HG02981 (cell line): ENCODE measurements around the gene HBG2.
"Not testable (repeated sequence)": the region's sequence is repeated elsewhere in the genome, so short reads cannot be mapped to it uniquely, and the experiment has no call there.

Experiments
- ATAC-seq: cut with Tn5 transposase; IDR thresholded peaks from one replicate; pipeline ENCODE4 v1.9.1; 2021; ENCODE audit warnings: mild to moderate bottlenecking, moderate library complexity; ENCODE audit not compliant: unreplicated experiment

HBG2 gene

DNA sequence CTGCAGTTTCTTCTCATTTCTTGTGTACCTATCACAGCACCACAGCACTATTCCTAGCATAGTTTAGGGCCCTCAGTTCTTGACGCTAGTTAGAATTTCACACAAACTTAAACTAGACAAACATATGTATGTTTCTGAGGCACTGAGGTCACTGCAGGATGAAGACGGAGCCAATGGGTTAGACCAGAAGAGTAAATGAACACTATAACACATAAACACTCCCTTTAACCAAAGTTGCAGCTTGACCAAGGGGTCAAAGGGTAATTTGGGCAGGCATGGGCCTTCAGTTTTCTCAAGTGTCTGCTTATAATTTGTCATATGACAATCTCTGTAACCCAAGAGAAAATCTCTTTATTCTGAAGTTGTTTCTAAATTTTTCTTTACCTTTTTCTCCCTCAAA, 28.0 kb upstream of the HBG2 start:
- ATAC-seq, result no peak

DNA sequence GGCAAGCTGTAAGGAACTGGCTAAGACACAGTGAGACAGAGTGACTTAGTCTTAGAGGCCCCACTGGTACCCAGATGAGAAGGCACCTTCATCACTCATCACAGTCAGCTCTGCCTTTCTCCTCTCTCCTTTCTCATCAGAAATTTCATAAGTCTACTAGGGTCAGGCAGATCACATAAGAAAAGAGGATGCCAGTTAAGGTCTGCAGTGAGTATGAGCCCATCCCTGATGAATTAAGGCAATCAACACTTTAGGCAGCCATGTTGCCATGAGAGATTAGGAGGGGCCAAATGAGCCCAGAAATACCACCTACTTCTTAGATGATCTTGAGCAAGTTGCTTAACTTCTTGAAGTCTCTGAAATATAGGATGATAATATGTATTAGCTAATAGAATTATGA, 27.0 kb upstream of the HBG2 start:
- ATAC-seq, result no peak

DNA sequence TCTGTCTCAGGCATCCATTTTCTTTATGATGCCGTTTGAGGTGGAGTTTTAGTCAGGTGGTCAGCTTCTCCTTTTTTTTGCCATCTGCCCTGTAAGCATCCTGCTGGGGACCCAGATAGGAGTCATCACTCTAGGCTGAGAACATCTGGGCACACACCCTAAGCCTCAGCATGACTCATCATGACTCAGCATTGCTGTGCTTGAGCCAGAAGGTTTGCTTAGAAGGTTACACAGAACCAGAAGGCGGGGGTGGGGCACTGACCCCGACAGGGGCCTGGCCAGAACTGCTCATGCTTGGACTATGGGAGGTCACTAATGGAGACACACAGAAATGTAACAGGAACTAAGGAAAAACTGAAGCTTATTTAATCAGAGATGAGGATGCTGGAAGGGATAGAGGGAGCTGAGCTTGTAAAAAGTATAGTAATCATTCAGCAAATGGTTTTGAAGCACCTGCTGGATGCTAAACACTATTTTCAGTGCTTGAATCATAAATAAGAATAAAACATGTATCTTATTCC, 26.1 kb upstream of the HBG2 start:
- ATAC-seq, result peak; percentile 95

DNA sequence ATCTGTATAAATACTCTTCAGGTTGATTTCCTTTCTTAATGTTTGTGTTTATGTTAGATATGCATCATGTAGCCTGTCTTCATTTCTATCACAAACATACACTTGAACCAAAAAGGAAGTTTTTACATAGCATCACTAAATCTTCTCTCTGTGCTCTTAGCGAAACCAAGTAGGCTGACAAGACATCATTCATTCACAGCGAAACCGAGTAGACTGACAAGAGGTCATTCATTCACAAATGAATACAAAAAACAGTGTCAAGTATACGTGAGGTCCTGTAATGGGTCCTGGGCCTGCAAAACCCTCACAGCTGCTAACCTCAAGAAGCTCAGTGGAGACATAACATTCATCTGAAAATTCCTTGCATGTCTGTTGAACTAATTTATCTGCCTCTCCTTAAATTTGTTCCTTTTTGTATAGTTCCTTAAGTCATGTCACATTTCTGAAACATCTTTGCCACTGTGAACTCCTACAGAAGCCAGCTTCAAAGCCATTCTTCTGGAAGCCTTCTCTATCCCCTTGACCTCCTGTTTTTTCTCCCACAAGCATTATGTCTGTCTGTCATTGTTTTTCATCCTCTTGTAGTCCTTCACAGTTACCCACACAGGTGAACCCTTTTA, 25.0 kb upstream of the HBG2 start:
- no peak for ATAC-seq

DNA sequence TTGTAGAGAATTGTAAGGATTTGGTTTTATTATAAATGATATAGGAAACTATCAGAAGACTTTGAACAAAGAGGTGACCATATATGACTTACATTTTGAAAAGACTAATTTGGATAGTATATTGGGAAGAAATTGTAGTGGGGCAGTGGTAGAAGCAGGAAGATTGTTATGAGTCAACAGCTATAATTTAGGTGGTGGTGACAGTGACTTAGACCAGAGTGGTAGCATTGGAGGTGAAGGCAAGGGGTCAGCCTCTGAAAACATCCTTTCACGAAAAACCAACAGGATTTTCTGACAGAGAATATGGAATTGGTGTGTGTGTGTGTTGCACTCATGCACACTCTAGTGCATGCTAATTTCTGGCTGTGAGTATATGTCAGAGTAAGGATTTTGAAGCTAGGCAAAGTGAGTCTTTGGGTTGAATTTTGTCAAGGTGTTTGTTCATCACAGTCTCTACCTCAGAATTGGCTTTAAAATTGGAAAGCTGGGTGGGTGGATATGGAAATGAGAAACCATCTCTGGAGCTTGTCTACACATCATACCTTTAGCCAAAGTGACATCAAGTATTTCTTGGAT, 23.3 kb upstream of the HBG2 start:
- peak; percentile 44 for ATAC-seq

DNA sequence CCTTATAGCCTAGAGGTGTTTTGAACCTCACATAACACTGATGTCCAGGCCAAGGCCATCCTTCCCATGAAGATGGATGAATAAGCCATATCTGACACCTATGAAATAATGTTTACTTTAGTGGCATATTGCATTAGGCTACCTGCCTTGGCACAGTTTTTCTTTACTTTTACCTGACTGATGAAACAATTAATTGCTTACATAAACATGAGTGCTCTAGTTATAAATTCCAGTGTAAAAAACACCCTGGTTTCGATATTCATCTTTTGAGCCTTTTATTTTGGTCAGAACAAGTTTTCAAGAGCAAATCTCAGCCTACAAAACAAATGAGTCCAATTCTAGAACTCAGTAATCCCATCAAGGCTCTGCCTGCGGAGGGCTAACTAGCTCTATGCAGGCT, 22.1 kb upstream of the HBG2 start:
- no peak for ATAC-seq

DNA sequence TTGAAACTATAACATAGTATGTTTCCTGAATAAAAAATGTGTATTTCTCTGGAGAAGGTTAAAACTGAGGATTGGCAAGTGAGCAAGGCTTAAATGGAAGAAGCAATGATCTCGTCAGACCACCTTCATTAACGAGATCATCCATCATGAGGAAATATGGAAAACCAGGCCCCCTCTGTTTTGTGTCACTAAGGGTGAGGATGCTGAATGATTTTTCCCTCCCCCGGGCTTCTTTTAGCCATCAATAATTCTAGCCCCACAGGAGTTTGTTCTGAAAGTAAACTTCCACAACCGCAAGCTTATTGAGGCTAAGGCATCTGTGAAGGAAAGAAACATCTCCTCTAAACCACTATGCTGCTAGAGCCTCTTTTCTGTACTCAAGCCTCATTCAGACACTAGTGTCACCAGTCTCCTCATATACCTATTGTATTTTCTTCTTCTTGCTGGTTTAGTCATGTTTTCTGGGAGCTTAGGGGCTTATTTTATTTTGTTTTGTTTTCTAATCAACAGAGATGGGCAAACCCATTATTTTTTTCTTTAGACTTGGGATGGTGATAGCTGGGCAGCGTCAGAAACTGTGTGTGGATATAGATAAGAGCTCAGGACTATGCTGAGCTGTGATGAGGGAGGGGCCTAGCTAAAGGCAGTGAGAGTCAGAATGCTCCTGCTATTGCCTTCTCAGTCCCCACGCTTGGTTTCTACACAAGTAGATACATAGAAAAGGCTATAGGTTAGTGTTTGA, 21.0 kb upstream of the HBG2 start:
- ATAC-seq, result no peak

DNA sequence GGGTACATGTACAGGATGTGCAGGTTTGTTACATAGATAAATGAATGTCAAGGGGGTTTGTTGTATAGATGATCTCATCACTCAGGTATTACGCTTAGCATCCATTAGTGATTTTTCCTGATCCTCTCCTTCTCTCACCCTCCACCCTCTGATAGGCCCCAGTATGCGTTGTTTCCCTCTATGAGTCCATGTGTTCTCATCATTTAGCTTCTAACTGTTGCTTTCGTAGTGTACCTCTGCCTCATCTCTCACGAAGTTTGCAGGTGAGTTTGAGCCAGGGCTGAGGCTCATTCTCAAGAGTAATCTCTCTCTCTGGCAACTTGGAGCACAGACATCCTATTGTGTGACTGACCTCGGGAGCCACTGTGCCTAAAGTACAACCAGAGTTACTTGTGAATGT, 19.8 kb upstream of the HBG2 start:
- ATAC-seq, result no peak

DNA sequence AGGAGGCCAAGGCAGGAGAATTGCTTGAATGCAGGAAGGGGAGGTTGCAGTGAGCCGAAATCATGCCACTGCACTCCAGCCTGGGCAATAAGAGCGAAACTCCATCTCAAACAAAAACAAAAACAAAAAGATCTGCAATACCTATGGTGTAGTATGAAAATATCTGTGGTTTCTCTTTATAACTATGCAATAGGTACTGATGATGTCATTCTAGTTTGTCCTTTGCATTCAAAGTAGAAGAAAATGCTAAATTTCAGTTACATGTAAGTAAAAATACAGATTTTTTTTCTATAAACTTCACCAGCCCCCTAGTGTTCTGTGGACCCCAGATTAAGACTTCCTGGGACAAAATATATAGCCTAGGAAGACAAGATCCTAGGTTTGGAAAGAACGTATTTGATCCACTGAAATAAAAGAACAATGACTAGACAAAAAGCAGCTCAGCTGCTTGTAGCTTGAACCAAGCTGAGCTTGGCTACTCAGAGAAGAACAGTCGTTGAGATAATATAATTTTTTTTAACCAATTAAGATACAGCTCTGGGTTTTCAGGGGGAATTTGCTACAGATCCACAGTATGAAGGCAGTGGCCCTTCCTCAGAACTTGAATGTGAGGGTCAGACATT, 17.9 kb upstream of the HBG2 start:
- ATAC-seq, result no peak

DNA sequence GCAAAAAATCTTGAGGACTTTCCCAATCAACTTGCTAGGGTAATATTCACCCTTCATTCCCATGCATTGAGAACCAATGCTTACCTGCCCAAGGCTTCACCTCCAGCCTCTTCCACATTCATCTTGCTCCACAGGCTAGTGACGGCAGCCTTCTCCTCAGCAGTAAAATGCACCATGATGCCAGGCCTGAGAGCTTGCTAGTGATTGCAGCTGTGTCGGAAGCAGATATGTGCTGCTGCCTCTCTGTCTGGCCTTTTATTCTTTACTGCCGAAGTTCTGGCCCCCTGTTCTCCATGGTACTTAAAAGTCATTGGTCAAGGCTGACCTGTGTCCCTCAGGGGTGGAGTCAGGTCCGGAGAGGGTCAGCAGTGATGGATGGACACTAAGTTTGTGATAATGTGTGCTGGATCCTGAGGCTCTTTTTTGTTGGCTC, 15.2 kb upstream of the HBG2 start, which contains the start of gene HBE1:
Gene HBE1 (minus strand): TSS at position 231 of the 433 bp plus-strand sequence. CDS start 55 bp downstream, at position 176.
- ATAC-seq, result no peak

DNA sequence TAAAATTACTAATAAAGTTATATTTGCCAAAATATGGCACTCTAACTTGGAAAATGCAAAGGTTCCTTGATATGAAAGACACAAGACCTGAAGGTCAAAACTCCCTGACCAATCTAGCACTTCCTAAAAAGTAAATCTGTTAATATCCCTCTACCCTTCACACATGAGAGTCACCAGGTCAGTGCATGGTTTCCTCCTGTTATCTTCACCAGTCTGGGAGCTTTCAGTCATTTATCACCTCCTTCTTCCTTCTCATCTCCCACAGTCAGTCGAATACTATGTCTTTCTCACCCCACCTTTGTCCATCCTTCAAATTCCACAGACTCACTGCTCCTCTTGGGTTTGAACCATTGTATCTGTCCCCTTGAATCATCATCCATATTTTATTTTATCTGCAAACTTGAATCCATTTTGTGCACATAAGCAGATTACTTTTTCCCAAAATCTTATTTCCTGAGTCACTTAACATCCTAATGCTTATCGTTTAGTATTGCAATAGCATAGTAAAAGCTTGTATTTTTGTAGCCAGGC, 12.5 kb upstream of the HBG2 start:
- no peak for ATAC-seq

DNA sequence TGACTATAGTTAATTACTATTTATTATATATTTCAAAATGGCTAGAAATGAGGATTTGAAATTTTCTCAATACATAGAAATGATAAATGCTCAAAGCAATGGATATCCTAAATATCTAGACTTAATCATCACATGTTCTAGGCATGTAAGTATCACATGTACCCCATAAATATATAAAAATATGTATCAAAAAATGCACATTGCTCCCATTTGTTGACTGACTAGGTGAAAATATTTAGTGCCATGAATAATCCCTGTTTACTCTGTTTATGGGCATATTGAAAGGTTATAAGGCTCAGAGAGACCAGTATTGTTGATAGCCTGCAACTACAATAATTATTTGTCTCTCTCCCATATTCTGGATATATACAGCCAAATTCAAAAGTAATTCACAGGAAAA, 12.0 kb upstream of the HBG2 start:
- no peak for ATAC-seq

DNA sequence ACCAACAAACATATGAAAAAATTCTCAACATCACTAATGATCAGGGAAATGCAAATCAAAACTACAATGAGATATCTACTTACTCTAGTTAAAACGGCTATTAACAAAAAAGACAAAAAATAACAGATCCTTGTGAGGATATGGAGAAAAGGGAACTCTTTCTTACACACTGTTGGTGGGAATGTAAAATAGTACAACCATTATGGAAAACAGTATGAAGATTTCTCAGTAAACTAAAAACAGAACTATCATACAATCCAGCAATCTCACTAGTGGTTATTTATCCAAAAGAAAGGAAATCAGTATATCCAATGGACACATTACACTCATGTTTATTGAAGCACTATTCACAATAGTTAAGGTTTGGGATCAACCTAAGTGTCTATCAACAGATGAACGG, 11.3 kb upstream of the HBG2 start:
- no peak for ATAC-seq

DNA sequence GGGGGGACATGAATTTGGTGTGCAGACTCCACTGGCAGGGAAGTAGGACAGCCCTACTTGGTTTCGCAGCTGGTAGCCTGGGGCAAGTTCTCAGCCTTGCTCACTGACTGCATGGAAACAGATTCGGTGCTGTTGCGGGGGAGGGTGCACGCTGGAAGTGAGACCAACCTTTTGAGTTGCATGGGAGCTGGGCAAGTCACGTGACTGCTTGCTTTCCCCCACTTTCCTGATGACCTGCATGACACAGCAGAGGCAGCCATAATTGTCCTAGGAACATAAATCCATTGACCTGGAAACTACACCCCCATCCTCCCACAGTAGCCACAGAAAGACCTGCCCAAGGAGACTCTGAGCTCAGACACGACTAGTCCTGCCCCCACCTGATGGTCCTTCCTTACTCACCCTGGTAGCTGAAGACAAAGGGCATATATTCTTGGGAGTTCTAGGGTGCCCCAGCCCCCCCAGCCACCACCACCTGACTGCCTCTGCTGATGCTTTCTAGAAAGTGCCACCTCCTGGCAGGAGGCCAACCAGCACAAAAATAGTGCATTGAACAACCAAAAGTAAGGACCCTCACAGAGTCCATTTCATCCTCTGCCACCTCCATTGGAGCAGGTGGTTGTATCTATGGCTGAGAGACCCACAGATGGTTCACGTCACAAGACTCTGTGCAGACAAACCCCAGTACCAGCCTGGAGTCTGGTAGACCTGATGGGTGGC, 4.1 kb upstream of the HBG2 start:
- ATAC-seq, result no peak

DNA sequence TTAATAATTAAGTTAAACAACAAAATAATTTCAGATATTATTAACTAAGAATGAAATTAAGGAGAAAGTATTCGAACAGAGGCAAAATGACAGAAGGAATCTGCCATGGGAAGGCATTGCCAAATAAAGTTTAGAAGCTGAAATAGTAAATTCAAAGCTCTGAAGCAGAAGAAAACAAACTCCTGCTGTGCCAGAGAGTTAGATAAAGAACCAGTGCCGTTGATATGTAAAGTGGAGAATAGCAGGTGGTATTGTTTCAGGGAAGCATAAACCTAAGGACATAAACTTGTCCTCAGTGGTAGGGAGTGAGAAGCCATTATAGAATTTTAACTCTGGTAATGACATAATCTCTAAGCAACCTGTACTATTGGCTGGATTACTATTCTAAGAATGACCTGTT, 2.7 kb upstream of the HBG2 start:
- no peak for ATAC-seq

DNA sequence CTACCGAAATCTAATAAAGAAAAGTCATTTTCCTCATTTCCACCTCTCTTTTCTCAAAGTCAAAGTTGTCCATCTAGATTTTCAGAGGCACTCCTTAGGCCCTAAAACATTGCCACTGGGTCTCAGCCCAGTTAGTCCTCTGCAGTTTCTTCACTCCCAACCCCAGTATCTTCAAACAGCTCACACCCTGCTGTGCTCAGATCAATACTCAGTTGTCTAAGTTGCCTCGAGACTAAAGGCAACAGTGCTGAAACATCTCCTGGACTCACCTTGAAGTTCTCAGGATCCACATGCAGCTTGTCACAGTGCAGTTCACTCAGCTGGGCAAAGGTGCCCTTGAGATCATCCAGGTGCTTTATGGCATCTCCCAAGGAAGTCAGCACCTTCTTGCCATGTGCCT, 558 bp downstream of the HBG2 start:
- ATAC-seq, result not testable (repeated sequence)

DNA sequence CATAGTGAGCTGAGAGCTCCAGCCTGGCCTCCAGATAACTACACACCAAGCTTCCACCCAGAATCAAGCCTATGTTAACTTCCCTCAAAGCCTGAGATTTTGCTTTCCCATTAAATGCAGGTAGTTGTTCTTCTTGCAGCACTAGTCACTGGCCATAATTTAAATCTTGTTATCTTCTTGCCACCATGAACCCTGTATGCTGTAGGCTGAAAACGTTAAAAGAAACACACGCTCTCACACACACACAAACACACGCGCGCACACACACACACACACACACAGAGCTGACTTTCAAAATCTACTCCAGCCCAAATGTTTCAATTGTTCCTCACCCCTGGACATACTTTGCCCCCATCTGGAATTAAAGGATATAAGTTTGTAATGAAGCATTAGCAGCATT, 1.1 kb downstream of the HBG2 start:
- ATAC-seq, result not testable (repeated sequence)

DNA sequence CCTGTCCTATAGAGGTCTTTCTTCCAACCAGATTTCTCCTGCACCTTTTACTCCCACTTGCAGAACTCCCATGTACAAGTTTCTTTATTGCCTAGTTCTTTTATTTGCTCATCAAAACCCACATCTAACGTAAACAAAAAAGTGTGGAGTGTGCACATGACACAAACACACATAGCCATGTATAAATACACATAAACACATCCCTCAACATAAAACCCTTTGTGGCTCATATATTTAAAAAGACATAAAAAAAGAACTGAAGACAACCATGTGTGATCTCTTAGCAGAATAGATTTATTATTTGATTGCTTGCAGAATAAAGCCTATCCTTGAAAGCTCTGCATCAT, 1.7 kb downstream of the HBG2 start:
- no peak for ATAC-seq

DNA sequence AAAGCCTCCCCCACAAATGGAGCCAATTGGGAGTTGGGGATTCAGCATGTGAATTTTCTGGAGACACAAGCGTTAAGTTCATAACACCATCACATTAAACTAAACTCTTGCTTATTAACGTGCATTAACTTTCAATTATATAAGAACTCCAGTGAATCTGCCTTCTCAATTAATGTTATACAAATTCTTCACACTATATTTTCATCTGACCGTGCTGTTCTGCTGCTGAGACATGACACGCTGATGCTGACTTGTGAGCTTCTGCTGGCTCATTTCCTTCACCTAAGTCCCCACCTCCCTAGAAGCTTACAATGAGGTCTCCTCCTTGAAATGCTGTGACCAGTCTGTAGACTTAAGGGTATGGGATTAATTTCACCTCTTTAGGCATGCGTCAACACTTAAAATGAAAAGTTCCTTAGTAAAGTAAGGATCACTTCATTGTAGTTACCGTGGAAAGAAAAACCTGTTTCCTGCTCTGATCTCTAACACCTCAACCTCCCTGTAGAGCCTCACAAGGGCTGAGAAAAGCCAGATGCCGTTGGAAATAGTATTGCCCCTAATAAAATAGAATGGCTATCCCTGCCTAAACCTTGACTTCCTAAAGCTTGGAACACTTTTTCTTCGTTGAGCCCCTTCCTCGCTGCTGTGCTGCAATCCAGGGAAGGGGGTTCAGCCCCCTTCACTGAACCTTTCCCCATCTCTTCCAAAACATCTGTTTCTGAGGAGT, 2.2 kb downstream of the HBG2 start:
- no peak for ATAC-seq

DNA sequence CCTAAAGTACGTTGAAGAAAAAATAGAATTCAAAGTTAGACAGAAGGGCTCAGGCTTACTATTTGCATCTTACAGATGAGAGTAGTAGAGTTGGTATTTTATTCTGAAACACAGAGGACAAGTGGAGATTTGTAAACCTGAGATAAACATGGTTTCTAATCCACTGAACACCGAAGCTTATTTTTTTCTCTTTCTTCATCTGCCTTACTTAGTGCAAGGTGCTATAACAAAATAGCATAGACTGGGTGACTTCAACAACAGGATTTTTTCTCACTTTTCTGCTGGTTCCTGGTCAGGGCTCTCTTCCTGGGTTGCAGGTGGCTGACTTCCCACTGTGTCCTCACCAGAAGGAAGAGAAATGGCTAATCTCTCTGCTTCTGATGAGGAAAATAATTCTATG, 2.8 kb downstream of the HBG2 start:
- no peak for ATAC-seq
